Uterus (tissue), 4 donors: Measurements from ENCODE around the gene RPP38. TPM values are rescaled to one million over a fixed set of nuclear protein-coding genes. Genes with fewer than 3 reads are reported as not detected.
A peak's percentile ranks its signal among the peaks of the same experiment; 100 is the strongest.

Source experiments
- DNase-seq, 2 donors: peaks; one replicate each; pipeline ENCODE4 v3.0.0-alpha.2; 2019 to 2020
- H3K27ac ChIP-seq, 2 donors: fragments of 200-600 bp; sonication (generic); 1 replicate in 1 of 2; 2 replicates in 1 of 2; pipeline ENCODE4 v1.5.1; 2016 to 2018
- H3K27me3 ChIP-seq, 2 donors: fragments of 200-600 bp; sonication (generic); one replicate each; pipeline ENCODE4 v1.5.1; 2018 to 2019; ENCODE audit warnings: control low read depth in 1 of 2
- H3K36me3 ChIP-seq, 2 donors: fragments of 200-600 bp; sonication (generic); one replicate each; pipeline ENCODE4 v1.5.1; 2019; ENCODE audit warnings: control low read depth in 1 of 2
- H3K4me1 ChIP-seq, 2 donors: fragments of 200-600 bp; sonication (generic); one replicate each; pipeline ENCODE4 v1.5.1; 2018 to 2019; ENCODE audit warnings: control low read depth in 1 of 2
- H3K4me3 ChIP-seq, 2 donors: fragments of 200-600 bp; sonication (generic); 1 replicate in 1 of 2; 2 replicates in 1 of 2; pipeline ENCODE4 v1.5.1; 2018 to 2019; ENCODE audit warnings: mild to moderate bottlenecking in 1 of 2
- H3K9me3 ChIP-seq, 2 donors: fragments of 200-600 bp; sonication (generic); one replicate each; pipeline ENCODE4 v1.5.1; 2019; ENCODE audit warnings: control low read depth in 1 of 2
- POLR2A ChIP-seq, 2 donors: fragments of 450-650 bp; IDR thresholded peaks; one replicate each; pipeline ENCODE4 v1.6.1; 2016; ENCODE audit warnings: antibody characterized with exemption in 2 of 2, mild to moderate bottlenecking in 1 of 2, moderate library complexity in 1 of 2
- intact Hi-C: fragments of 100-400 bp; cut with DNase I; formaldehyde crosslinking; loops from one replicate; pipeline ENCODE4 v1.15.1; 2023; ENCODE audit warnings: low total_unique reads
- total RNA-seq, 4 donors: library from RNA; depleted of rRNA in 3 of 4; stranded (reverse); fragments of >200 nt in 3 of 4; gene quantifications; one replicate each; pipeline versions ENCODE4 v1.1.0 to v1.2.4, GENCODE V29; 2014 to 2023
- TF ChIP-seq, protein P1 (sequence below), 4 experiments: fragments of 200-600 bp in 2 of 4; fragments of 450-650 bp in 2 of 4; sonication (generic) in 2 of 4; IDR thresholded peaks; one replicate each; pipeline ENCODE4 v1.5.1; 2016 to 2019; ENCODE audit warnings: antibody characterized with exemption in 4 of 4, mild to moderate bottlenecking in 2 of 4, moderate library complexity in 1 of 4
- donor health status: DM: yes; HTN: yes; CAD: no.

Gene RPP38
- total RNA-seq, 4 donors from 2014 or later: 0.29 to 17.4 (median 9.2) TPM

DNA sequence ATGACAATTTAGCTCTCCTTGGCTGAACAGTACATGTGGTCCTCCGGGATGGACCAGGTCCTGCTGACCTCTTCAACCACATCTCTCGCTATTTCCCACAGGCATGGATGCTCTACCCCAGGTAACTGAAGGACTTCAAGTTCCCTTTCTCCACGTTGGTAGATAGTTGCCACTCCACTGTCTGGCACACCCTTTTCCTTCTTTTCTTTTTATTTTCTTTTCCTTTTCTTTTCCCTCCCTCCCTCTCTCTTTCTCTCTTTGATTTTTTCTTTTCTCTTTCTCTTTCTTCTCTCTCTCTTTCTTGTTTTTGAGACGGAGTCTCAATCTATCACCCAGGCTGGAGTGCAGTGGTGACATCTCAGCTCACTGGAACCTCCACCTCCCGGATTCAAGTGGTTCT is 5.7 kb upstream of the RPP38 start:
- no peaks in the 10 kb centered on the region for H3K4me1 ChIP-seq
- H3K27me3 ChIP-seq: no peaks in the 10 kb centered on the region
- DNase-seq: no peak
- H3K36me3 ChIP-seq: no peaks in the 10 kb centered on the region
- no peaks in the 10 kb centered on the region for H3K9me3 ChIP-seq
- no peak overlapping the region for H3K27ac ChIP-seq
- intact Hi-C loops: no loop called here
- TF ChIP-seq POLR2A (IDR thresholded peaks at IDR 0.05): no peak
- TF ChIP-seq, protein P1, sequence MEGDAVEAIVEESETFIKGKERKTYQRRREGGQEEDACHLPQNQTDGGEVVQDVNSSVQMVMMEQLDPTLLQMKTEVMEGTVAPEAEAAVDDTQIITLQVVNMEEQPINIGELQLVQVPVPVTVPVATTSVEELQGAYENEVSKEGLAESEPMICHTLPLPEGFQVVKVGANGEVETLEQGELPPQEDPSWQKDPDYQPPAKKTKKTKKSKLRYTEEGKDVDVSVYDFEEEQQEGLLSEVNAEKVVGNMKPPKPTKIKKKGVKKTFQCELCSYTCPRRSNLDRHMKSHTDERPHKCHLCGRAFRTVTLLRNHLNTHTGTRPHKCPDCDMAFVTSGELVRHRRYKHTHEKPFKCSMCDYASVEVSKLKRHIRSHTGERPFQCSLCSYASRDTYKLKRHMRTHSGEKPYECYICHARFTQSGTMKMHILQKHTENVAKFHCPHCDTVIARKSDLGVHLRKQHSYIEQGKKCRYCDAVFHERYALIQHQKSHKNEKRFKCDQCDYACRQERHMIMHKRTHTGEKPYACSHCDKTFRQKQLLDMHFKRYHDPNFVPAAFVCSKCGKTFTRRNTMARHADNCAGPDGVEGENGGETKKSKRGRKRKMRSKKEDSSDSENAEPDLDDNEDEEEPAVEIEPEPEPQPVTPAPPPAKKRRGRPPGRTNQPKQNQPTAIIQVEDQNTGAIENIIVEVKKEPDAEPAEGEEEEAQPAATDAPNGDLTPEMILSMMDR (IDR thresholded peaks at IDR 0.05): no peak
- H3K4me3 ChIP-seq: no peak overlapping the region

DNA sequence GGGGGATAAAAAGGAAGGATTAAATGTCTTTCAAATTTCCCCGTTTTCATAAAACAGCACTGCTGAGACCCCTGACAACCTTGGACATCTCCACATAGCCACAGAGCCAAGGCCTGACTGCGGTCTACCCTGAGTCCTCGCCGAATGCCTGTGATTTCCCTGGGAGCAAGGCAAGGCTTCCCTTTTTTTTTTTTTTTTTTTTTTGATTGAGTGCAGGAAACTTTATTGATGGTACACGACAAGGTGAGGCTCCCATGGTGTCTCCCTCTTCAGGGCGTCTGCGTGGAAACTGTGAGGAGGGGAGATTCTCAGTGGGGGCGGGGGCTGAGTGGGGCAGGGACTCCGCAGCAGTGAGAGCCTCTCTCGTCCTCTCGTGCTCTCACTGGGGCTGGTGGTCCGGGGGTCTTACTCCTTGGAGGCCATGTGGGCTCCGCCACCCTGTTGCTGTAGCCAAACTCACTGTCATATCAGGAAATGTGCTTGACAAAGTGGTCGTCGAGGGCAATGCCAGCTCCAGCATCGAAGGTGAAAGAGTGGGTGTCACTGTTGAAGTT is 4.2 kb upstream of the RPP38 start:
- H3K9me3 ChIP-seq: no peaks in the 10 kb centered on the region
- H3K36me3 ChIP-seq: no peaks in the 10 kb centered on the region
- H3K4me3 ChIP-seq: no peak overlapping the region
- DNase-seq: no peak
- no peak overlapping the region for H3K27ac ChIP-seq
- TF ChIP-seq POLR2A (IDR thresholded peaks at IDR 0.05): no peak
- TF ChIP-seq, protein P1 (IDR thresholded peaks at IDR 0.05): no peak
- H3K4me1 ChIP-seq: no peaks in the 10 kb centered on the region
- intact Hi-C loops: no loop called here
- no peaks in the 10 kb centered on the region for H3K27me3 ChIP-seq

DNA sequence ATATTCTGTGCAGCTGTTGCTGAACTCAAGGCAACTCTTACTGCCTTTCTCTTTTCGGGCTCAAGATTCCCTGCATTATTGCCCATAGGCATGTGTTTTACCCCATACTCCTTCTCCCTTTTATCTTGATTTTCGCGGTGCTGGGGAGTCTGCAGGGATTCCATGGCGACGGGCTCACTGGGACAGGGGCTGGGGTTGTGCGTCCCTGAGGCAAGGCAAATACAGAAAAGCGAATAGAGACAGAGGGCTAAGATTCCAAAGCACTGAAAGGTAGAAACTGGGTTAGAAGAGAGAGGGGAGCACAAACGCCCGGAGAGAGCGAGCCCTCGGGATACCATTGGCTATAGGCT is 519 bp upstream of the RPP38 start:
- Histone ChIP-seq H3K4me3 (peak overlapping the region; percentile 68 to 80), H3K4me1 (no peaks in the 10 kb centered on the region), H3K27ac (peak overlapping the region; percentile 92 to 96), H3K27me3 (no peaks in the 10 kb centered on the region), H3K9me3 (no peaks in the 10 kb centered on the region), H3K36me3 (no peaks in the 10 kb centered on the region)
- no peak for DNase-seq
- intact Hi-C loops: no loop called here
- TF ChIP-seq, protein P1 (IDR thresholded peaks at IDR 0.05): no peak
- TF ChIP-seq POLR2A (IDR thresholded peaks at IDR 0.05): no peak

DNA sequence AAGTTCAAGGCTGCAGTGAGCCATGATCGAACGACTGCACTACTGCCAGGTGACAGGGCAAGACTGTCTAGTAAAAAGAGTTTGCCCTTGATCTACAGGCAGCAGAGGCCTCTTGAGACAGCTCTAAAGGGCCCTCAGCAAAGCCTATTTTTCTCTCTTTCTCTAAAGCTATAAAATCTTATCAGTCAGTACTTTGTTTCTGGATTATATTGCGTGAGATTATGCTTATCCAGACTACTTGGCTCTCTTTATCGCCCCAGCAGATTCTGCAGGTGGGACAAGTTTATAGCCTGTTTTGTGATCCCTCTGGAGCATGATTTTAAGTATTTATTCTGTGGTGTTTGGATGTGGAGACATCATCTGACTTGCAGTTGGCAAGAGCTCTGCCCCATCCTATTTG is 2.7 kb downstream of the RPP38 start:
- no peaks in the 10 kb centered on the region for H3K27me3 ChIP-seq
- no peak overlapping the region for H3K4me3 ChIP-seq
- H3K27ac ChIP-seq: no peak overlapping the region
- no peak for DNase-seq
- H3K9me3 ChIP-seq: no peaks in the 10 kb centered on the region
- no peak for TF ChIP-seq POLR2A (IDR thresholded peaks at IDR 0.05)
- TF ChIP-seq, protein P1 (IDR thresholded peaks at IDR 0.05): no peak
- H3K36me3 ChIP-seq: no peaks in the 10 kb centered on the region
- no peaks in the 10 kb centered on the region for H3K4me1 ChIP-seq
- intact Hi-C loops: loop anchor here (10.0 kb wide), 1 partner anchor 145 kb away; the partner anchor contains the start of genes DCLRE1C and MEIG1

DNA sequence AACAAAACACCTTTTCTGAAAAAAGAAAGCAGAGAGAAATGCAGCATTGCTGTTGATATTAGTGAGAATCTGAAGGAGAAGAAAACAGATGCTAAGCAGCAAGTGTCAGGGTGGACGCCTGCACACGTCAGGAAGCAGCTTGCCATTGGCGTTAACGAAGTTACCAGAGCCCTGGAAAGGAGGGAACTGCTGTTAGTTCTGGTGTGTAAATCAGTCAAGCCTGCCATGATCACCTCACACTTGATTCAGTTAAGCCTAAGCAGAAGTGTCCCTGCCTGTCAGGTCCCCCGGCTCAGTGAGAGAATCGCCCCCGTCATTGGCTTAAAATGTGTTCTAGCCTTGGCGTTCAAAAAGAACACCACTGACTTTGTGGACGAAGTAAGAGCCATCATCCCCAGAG is 6.4 kb downstream of the RPP38 start:
- no peaks in the 10 kb centered on the region for H3K36me3 ChIP-seq

More for the DNA sequence above, 6.4 kb downstream of the RPP38 start:
- Histone ChIP-seq H3K9me3 (no peaks in the 10 kb centered on the region), H3K27ac (no peak overlapping the region), H3K27me3 (no peaks in the 10 kb centered on the region), H3K4me3 (no peak overlapping the region), H3K4me1 (no peaks in the 10 kb centered on the region)
- no peak for DNase-seq
- TF ChIP-seq, protein P1 (IDR thresholded peaks at IDR 0.05): no peak
- no peak for TF ChIP-seq POLR2A (IDR thresholded peaks at IDR 0.05)
- intact Hi-C loops: loop anchor here (10.0 kb wide), 1 partner anchor 149 kb away; the partner anchor contains the start of genes DCLRE1C and MEIG1
